T-helper 2 cell treated with Interferon-gamma antibody and Interleukin-4, amounts not matched to agents 100 ng/mL and 5 ng/mL, for 36 hours (primary cell): ENCODE measurements around the gene LHFPL3. TPM values are rescaled to one million over a fixed set of nuclear protein-coding genes. Genes with fewer than 3 reads are reported as not detected.
"Not testable (repeated sequence)": the region's sequence is repeated elsewhere in the genome, so short reads cannot be mapped to it uniquely, and the experiment has no call there.

Source experiments
- intact Hi-C: fragments of 100-400 bp; cut with micrococcal nuclease; formaldehyde crosslinking; loops from one replicate; pipeline ENCODE4 v1.15.1; 2023
- total RNA-seq: library from RNA; stranded (reverse); gene quantifications from 2 replicates; pipeline ENCODE4 v1.2.3, GENCODE V29; 2022

LHFPL3 gene
- total RNA-seq, 1 donor from 2014 or later, result not detected

GRCh38 chr7:104686286-104686685 is 357.9 kb downstream of the LHFPL3 start:
- intact Hi-C loops, result no loop called here

GRCh38 chr7:104694710-104695109 is 366.3 kb downstream of the LHFPL3 start:
- intact Hi-C loops, result no loop called here

DNA sequence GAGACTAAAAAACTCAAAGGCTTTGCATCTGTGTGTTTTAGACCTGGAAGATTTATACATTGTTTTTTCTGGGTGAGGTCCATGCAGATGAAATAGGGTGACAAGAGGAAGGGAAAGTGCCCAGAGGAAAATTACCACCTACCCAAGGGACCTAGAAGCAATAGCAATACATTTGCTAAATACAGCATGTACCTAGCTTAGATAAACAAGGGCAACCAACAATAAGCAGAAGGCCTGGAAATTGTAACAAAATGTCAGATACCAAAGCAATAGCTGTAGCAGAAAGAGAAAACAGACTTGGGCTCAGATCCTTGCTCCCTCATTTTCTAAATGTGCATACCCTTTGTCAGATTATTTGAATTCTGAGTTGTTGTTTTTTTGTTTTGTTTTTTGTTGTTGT is 367.2 kb downstream of the LHFPL3 start:
- intact Hi-C loops, result no loop called here

GRCh38 chr7:104700336-104700735 is 371.9 kb downstream of the LHFPL3 start:
- intact Hi-C loops, result no loop called here

- intact Hi-C loops, result not testable (repeated sequence)
Observed at GRCh38 chr7:104721027-104721426, 392.6 kb downstream of the LHFPL3 start.

DNA sequence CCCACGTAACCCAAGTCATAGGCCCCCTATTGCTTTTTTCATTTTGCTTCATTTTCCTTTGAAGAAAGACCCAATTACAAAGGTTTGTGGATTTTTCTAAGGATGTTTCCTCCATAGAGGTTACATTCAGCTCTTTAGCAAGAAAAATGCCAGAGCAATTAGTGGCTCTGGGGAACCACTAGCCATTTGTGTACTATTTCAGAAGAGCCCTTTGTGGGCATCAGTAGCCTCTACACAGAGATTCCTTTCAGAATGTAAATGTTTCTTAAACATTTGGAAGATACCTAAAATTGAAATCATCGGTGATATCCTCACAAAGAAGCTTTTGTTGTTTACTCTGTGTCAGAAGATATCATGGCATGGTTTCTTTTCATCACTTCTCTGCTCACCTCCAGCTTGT is 394.6 kb downstream of the LHFPL3 start:
- intact Hi-C loops, result no loop called here

DNA sequence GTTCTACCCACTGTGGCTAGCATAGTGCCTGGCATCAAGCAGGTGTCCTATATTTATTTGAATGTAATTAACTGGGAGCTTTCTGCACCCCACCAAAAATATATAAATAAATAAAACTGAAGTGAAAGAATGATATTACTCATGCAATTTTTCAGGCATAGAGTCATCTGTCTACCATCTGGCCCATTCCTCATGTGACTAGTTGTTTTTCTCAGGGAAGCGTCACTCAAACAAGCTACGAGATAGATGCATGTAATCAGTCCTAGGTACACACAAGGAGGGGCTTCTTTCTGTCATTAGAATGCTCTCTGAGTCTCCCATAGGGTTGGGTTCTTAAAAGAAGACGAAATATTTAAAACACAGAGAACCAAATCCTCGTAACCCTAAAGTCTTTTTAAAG is 430.1 kb downstream of the LHFPL3 start:
- intact Hi-C loops, result no loop called here

- intact Hi-C loops, result no loop called here
Observed at GRCh38 chr7:104761892-104762291, 433.5 kb downstream of the LHFPL3 start.

DNA sequence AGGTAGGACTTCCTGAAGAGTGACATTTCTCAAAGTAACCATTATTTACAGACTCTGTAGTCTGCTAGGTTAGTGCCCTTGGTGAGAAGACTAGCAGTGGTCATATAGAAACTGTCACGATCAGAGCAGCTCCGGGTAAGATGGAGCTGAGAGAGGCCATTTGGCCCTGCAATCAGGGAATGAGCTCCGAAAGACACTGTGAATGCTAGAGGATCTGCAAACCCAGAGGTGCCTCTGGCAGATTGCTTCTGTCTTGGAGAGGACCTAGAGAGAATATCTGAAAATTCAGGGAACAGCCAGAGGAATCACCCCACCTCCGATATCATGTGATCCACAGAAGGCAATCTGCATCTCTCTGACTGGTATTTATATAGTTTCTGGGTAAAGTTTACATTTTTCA is 438.7 kb downstream of the LHFPL3 start:
- intact Hi-C loops, result no loop called here

DNA sequence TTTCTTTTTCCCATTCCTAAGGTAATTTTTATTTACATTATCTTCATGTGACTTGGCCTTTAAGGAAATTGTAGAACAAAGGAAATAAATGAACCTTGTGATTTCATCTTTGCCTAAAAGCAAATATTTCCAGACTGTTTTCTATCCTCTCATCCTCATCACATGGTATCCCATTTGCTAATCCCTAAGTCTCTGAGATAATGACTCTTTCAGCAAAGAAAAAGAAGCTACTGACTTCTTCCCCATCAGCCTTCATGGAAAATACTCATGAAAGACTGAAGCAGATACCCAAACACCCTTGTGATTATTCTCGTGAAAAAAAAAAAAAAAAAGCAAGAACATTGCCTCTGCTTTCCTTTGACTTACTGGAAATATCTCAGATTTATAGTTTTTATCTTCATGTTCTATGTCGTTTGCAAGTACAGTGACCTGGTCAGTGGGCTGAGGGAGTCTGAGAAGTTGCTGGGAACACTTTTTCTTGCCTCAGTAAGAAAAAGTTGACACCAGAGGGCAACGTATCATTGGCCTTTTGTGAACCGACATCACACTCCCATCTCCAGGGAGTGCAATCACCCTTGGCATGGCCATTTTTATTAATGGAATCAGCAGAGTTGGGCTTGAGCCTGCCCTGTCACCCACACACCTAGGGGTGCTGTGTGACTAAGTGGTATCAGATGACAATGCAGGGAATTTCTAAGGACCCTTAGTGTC is 439.6 kb downstream of the LHFPL3 start:
- intact Hi-C loops, result no loop called here

GRCh38 chr7:104772405-104773345 is 444.3 kb downstream of the LHFPL3 start:
- intact Hi-C loops, result no loop called here

DNA sequence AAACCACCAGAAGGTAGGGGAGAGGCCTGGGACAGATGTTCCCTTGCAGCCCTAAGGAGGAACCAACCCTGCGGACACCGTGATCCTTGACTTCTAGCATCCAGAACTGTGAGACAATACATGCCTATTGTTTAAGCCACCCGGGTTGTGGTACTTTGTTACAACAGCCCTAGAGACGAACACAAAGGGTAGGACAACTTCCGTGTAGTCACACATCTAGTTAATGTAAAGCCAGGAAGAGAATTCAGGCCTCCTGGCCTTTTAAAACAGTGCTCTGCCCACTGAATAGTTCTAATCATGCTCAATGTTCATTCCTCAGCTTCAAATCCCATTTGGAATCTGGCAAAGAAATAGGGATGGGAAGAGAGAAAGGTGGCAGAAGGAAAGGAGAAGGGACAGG is 445.4 kb downstream of the LHFPL3 start:
- intact Hi-C loops, result no loop called here

- intact Hi-C loops, result no loop called here
Observed at GRCh38 chr7:104775531-104775930, 447.1 kb downstream of the LHFPL3 start.

- intact Hi-C loops, result no loop called here
Observed at GRCh38 chr7:104777301-104777800, 448.9 kb downstream of the LHFPL3 start.

GRCh38 chr7:104779888-104780287 is 451.5 kb downstream of the LHFPL3 start:
- intact Hi-C loops, result no loop called here

DNA sequence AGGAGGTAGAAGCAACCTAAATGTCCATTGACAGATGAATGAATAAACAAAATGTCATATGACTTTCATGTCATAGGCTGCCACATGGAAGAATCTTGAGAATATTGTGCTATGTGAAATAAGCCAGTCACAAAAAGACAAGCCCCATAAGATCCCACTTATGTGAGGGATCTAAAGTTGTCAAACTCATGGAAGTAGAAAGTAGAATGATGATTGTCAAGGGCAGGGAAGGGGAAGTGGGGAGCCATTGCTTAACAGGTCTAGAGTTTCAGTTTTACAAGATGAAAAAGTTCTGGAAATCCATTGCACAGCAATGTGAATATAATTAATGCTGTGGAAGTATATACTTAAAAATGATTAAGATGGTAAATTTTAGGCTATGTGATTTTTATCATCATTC is 456.3 kb downstream of the LHFPL3 start:
- intact Hi-C loops, result no loop called here

- intact Hi-C loops, result no loop called here
Observed at GRCh38 chr7:104789780-104790179, 461.4 kb downstream of the LHFPL3 start.

DNA sequence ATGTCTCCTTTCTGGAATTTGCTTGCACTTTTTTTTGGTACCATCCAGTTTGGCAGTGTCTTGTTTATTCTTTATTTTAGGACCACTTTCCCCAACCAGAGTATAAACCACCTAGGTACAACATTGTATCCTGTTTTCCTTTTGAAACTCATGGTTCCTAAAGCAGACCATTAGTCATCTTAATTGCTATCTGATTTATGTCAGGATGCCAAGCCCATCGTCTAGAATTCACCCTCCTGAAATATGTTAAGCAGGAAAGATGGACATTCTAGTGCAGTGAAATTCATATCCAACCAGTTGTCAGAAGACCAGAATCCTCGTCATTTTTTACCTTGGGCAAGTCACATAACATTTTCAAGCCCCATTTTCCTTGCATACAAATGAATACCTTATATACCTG is 462.0 kb downstream of the LHFPL3 start:
- intact Hi-C loops, result no loop called here

DNA sequence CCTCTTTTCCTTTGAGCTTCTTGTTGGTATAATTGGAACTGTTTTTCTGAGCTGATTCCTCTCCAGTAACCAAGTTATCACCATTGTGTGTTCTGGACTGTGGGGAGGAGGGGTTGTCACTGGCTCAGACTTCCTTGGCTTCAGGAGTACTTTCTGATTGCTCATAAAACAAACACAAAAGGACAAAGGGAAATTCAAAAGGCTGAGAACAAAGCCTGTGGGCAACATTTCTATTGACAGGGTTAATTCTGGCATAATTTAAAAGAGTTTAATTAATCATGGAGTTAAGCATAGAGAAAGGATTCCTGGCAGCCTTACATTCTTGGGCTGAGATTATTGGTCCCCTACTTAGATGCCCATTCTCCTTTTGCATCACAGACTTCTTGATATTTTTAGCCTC is 462.7 kb downstream of the LHFPL3 start:
- intact Hi-C loops, result no loop called here

GRCh38 chr7:104793066-104793465 is 464.7 kb downstream of the LHFPL3 start:
- intact Hi-C loops, result no loop called here

- intact Hi-C loops, result no loop called here
Observed at GRCh38 chr7:104794154-104794553, 465.8 kb downstream of the LHFPL3 start.

DNA sequence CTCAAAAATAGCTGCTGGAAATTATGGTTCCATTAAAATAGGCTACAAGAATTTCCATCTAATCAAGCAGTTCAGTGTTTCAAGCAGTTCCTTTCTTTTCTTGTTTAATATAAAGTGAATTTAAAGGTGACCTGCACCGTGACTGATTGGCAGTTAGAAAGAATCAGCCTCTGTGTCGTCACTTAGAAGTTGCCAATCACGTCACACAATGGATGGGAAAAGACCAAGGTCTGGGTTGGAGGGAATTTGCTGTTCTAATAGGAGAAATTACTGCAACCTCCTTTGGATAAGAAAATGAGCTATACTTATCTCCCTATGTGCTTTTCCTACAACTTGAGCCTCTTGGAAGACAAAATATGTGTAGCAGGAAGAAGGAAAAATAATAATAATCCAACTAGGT is 466.2 kb downstream of the LHFPL3 start:
- intact Hi-C loops, result no loop called here
